Fibroblast of lung (primary cell): ENCODE results near the gene TMEFF2.

Experiments
- EZH2 ChIP-seq: IDR thresholded peaks from 2 replicates; pipeline ENCODE4 v1.5.1; 2012; ENCODE audit warnings: low read length, control low read depth, mild to moderate bottlenecking; ENCODE audit errors: missing control alignments
- TF ChIP-seq, protein P1 (sequence below), 2 donors: IDR thresholded peaks in 1 of 2; conservative IDR thresholded peaks in 1 of 2; 1 replicate in 1 of 2; 2 replicates in 1 of 2; pipeline ENCODE4 v1.5.1; 2011 to 2012; ENCODE audit warnings: low read length in 2 of 2, control low read depth in 1 of 2, inconsistent platforms in 1 of 2, low read depth in 1 of 2, mild to moderate bottlenecking in 1 of 2

DNA sequence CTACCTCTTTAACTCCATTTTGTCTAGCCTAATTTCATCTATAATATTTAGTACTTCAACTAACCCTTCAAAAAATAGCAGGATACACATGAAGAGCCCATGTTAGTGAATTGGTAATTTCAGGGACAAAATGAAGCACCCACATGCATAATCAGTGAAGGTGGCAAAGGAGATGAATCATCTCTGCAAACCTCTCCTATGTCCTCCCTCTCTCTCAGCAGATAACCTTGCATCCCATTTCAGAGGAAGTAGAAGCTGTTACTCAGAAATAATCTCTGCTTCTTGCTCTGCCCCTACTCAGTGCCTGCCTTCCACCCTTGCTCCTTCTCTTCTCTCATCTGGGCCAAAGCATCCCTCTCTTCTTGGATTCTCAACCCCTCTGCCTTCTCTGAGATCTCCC lies 287.6 kb downstream of the TMEFF2 start:
- TF ChIP-seq, protein P1, sequence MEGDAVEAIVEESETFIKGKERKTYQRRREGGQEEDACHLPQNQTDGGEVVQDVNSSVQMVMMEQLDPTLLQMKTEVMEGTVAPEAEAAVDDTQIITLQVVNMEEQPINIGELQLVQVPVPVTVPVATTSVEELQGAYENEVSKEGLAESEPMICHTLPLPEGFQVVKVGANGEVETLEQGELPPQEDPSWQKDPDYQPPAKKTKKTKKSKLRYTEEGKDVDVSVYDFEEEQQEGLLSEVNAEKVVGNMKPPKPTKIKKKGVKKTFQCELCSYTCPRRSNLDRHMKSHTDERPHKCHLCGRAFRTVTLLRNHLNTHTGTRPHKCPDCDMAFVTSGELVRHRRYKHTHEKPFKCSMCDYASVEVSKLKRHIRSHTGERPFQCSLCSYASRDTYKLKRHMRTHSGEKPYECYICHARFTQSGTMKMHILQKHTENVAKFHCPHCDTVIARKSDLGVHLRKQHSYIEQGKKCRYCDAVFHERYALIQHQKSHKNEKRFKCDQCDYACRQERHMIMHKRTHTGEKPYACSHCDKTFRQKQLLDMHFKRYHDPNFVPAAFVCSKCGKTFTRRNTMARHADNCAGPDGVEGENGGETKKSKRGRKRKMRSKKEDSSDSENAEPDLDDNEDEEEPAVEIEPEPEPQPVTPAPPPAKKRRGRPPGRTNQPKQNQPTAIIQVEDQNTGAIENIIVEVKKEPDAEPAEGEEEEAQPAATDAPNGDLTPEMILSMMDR (conservative IDR thresholded peaks at IDR 0.05 in 1 of 2, IDR thresholded peaks at IDR 0.05 in 1 of 2; ENCODE audit: low read depth in 1 of 2, low read length in 2 of 2): no peak
- no peak for TF ChIP-seq EZH2
